Prostate gland (tissue), 2 donors: ENCODE measurements around the gene HIGD2A. TPM values are rescaled to one million over a fixed set of nuclear protein-coding genes. Genes with fewer than 3 reads are reported as not detected.

ENCODE experiments used
- DNase-seq: peaks from one replicate; pipeline ENCODE4 v3.0.0-alpha.2; 2019; ENCODE audit warnings: low spot score
- H3K27ac ChIP-seq, 2 donors: fragments of 200-600 bp; sonication (generic); 2 replicates each; pipeline ENCODE4 v1.5.1; 2017 to 2019
- H3K27me3 ChIP-seq: fragments of 200-600 bp; sonication (generic); replicated peaks from 2 replicates; pipeline ENCODE4 v1.5.1; 2019; ENCODE audit not compliant: insufficient read depth
- H3K36me3 ChIP-seq, 2 donors: fragments of 200-600 bp; sonication (generic); 1 replicate in 1 of 2; 2 replicates in 1 of 2; pipeline versions ENCODE4 v1.5.1 to v1.8.1; 2017 to 2019
- H3K4me1 ChIP-seq: fragments of 200-600 bp; sonication (generic); replicated peaks from 2 replicates; pipeline ENCODE4 v1.5.1; 2019
- H3K4me3 ChIP-seq, 2 donors: fragments of 200-600 bp; sonication (generic); 2 replicates each; pipeline ENCODE4 v1.5.1; 2017 to 2019
- H3K9me3 ChIP-seq: fragments of 200-600 bp; sonication (generic); 2 replicates; pipeline ENCODE4 v1.5.1; 2017
- POLR2A ChIP-seq: fragments of 450-650 bp; IDR thresholded peaks from one replicate; pipeline ENCODE4 v1.6.1; 2016; ENCODE audit warnings: antibody characterized with exemption, mild to moderate bottlenecking
- POLR2AphosphoS5 ChIP-seq: sonication (generic); formaldehyde crosslinking; IDR thresholded peaks from one replicate; pipeline ENCODE4 v1.6.1; 2017; ENCODE audit warnings: antibody characterized with exemption
- WGBS: methylation state at CpG from one replicate; pipeline ENCODE4 v1.1.5; 2018; 5-methylcytosine and 5-hydroxymethylcytosine counted together
- intact Hi-C: fragments of 100-400 bp; cut with DNase I; formaldehyde crosslinking; loops from one replicate; pipeline ENCODE4 v1.14.2; 2022
- total RNA-seq, 2 donors: library from RNA; depleted of rRNA; stranded (reverse); fragments of >200 nt; gene quantifications; one replicate each; pipeline ENCODE4 v1.1.0, GENCODE V29; 2016
- TF ChIP-seq, protein P1 (sequence below), 4 experiments: fragments of 200-600 bp in 2 of 4; fragments of 450-650 bp in 2 of 4; sonication (generic) in 2 of 4; IDR thresholded peaks; 1 replicate in 3 of 4; 2 replicates in 1 of 4; pipeline ENCODE4 v1.5.1; 2016 to 2019; ENCODE audit warnings: antibody characterized with exemption in 4 of 4, mild to moderate bottlenecking in 2 of 4, moderate library complexity in 2 of 4

HIGD2A gene
- total RNA-seq, 2 donors from 2014 or later = 172 to 203 TPM

DNA sequence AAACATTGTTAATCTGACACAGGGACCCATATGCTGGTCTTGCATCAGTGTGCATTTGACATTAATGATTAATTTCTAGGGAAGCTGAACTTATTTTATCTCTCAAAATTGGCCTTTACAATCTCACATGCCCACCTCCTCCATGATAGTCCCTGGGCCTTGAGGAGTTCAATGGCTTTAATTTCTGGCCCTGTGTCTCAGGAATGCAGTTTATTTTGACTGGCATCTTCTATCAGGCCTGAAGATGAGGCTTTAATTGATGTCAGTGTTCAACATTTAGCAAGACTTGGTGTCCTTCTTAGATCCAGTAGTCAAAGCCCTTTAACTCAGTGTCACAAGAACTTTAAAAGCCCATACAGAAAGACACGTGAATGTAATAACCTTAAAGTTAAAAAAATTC is 38.3 kb downstream of the HIGD2A start:
- intact Hi-C loops = no loop called here
- H3K36me3 ChIP-seq = no peaks in the 10 kb centered on the region
- WGBS = 90% methylated on average over 1 of the region's 1 CpG

DNA sequence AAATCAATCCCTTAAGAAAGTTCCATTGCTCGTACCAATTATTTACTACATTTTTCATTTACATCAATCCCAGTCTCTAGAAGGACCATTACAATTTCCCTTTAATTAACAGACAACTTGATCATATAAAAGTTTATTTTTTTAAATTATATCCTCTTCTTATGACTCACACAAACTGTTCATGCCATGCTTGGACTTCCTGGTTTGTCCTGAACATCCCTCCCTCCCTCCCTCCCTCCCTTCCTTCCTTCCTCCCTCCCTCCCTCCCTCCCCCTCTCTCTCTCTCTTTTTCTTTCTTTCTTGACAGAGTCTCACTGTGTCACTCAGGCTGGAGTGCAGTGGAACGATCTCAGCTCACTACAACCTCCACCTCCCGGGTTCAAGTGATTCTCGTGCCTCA is 39.4 kb downstream of the HIGD2A start:
- intact Hi-C loops = no loop called here
- 75% methylated on average over 4 of the region's 4 CpGs for WGBS
- Histone ChIP-seq H3K4me3 (no peak overlapping the region), H3K27me3 (no peaks in the 10 kb centered on the region), H3K4me1 (no peaks in the 10 kb centered on the region), H3K27ac (no peak overlapping the region), H3K9me3 (no peaks in the 10 kb centered on the region), H3K36me3 (no peaks in the 10 kb centered on the region)
- TF ChIP-seq, protein P1, sequence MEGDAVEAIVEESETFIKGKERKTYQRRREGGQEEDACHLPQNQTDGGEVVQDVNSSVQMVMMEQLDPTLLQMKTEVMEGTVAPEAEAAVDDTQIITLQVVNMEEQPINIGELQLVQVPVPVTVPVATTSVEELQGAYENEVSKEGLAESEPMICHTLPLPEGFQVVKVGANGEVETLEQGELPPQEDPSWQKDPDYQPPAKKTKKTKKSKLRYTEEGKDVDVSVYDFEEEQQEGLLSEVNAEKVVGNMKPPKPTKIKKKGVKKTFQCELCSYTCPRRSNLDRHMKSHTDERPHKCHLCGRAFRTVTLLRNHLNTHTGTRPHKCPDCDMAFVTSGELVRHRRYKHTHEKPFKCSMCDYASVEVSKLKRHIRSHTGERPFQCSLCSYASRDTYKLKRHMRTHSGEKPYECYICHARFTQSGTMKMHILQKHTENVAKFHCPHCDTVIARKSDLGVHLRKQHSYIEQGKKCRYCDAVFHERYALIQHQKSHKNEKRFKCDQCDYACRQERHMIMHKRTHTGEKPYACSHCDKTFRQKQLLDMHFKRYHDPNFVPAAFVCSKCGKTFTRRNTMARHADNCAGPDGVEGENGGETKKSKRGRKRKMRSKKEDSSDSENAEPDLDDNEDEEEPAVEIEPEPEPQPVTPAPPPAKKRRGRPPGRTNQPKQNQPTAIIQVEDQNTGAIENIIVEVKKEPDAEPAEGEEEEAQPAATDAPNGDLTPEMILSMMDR (IDR thresholded peaks at IDR 0.05) = no peak
- no peak for TF ChIP-seq POLR2A
- TF ChIP-seq POLR2AphosphoS5 = no peak
- no peak for DNase-seq

More for the DNA sequence above, 38.3 kb downstream of the HIGD2A start:
- H3K27me3 ChIP-seq = no peaks in the 10 kb centered on the region
- no peak overlapping the region for H3K4me3 ChIP-seq
- H3K4me1 ChIP-seq = no peaks in the 10 kb centered on the region
- H3K9me3 ChIP-seq = no peaks in the 10 kb centered on the region
- TF ChIP-seq, protein P1 (IDR thresholded peaks at IDR 0.05) = no peak
- no peak for TF ChIP-seq POLR2AphosphoS5
- no peak for TF ChIP-seq POLR2A
- no peak overlapping the region for H3K27ac ChIP-seq
- no peak for DNase-seq

DNA sequence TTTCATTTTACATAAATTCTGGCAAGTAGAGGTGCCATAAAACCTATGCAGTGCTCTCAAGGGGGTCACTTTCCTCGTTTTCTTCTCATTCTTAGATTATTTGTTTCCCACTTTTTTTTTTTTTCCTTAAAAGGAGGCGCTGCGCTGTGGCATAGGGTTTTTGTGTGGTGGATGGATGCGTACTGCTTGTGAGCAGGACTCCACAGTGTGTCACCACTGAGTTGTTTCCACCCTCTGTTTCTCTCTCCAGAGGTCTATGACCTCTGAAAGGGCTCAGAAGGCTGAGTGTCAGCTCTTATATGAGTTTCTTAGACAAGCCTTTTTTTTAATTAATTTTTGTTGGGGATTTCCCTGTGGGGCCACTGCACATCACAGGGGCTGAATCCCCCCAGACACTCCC is 41.4 kb downstream of the HIGD2A start:
- Histone ChIP-seq H3K36me3 (no peaks in the 10 kb centered on the region), H3K27ac (no peak overlapping the region), H3K4me3 (no peak overlapping the region), H3K4me1 (no peaks in the 10 kb centered on the region), H3K27me3 (no peaks in the 10 kb centered on the region), H3K9me3 (no peaks in the 10 kb centered on the region)
- intact Hi-C loops = no loop called here
- TF ChIP-seq, protein P1 (IDR thresholded peaks at IDR 0.05) = no peak
- TF ChIP-seq POLR2A (no peak), POLR2AphosphoS5 (no peak)
- 62% methylated on average over 4 of the region's 4 CpGs for WGBS
- DNase-seq = no peak

DNA sequence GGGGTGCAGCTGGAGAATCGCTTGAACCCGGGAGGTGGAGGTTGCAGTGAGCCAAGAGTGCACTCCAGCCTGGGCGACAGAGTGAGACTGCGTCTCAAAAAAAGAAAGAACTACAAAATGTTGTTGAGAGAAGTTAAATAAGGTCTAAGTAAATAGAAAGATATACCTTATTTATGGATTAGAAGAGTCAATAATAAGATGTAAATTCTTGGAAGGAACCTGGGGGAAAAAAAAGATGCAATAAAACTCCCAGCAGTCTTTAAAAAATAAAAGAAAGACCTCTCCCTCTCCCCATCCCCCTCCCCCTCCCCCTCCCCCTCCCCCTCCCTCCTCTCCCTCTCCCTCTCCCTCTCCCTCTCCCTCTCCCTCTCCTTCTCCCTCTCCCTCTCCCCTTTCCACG is 44.2 kb downstream of the HIGD2A start:
- Histone ChIP-seq H3K27ac (no peak overlapping the region), H3K36me3 (no peaks in the 10 kb centered on the region), H3K4me1 (no peaks in the 10 kb centered on the region), H3K4me3 (no peak overlapping the region), H3K27me3 (no peaks in the 10 kb centered on the region), H3K9me3 (no peaks in the 10 kb centered on the region)
- intact Hi-C loops = no loop called here
- TF ChIP-seq, protein P1 (IDR thresholded peaks at IDR 0.05) = no peak
- TF ChIP-seq POLR2AphosphoS5 (no peak), POLR2A (no peak)
- no peak for DNase-seq
- WGBS = 87% methylated on average over 5 of the region's 5 CpGs

DNA sequence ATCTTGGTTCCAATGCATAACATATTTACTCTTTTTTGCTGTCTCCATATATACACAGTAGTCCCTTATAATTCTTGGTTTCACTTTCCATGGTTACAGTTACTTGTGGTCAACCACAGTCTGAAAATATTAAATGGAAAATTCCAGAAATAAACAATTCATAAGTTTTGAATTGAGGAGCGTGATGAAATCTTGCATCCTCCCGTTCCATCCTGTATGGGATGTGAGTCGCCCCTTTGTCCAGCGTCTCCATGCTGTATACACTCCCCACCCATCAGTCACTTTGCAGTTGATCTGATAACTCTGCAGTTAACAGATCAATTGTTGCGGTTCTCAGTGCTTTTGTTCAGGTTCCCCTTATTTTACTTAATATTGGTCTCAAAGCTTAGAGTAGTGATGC is 48.1 kb downstream of the HIGD2A start:
- H3K9me3 ChIP-seq = no peaks in the 10 kb centered on the region
- H3K36me3 ChIP-seq = no peaks in the 10 kb centered on the region
- WGBS = 40% methylated on average over 5 of the region's 5 CpGs
- no peak overlapping the region for H3K4me3 ChIP-seq
- no peaks in the 10 kb centered on the region for H3K4me1 ChIP-seq
- H3K27ac ChIP-seq = no peak overlapping the region
- DNase-seq = no peak
- TF ChIP-seq POLR2AphosphoS5 = no peak
- TF ChIP-seq, protein P1 (IDR thresholded peaks at IDR 0.05) = no peak
- no peaks in the 10 kb centered on the region for H3K27me3 ChIP-seq
- intact Hi-C loops = no loop called here
